Measurements from ENCODE around the gene KDM3A.

KDM3A gene, protein sequence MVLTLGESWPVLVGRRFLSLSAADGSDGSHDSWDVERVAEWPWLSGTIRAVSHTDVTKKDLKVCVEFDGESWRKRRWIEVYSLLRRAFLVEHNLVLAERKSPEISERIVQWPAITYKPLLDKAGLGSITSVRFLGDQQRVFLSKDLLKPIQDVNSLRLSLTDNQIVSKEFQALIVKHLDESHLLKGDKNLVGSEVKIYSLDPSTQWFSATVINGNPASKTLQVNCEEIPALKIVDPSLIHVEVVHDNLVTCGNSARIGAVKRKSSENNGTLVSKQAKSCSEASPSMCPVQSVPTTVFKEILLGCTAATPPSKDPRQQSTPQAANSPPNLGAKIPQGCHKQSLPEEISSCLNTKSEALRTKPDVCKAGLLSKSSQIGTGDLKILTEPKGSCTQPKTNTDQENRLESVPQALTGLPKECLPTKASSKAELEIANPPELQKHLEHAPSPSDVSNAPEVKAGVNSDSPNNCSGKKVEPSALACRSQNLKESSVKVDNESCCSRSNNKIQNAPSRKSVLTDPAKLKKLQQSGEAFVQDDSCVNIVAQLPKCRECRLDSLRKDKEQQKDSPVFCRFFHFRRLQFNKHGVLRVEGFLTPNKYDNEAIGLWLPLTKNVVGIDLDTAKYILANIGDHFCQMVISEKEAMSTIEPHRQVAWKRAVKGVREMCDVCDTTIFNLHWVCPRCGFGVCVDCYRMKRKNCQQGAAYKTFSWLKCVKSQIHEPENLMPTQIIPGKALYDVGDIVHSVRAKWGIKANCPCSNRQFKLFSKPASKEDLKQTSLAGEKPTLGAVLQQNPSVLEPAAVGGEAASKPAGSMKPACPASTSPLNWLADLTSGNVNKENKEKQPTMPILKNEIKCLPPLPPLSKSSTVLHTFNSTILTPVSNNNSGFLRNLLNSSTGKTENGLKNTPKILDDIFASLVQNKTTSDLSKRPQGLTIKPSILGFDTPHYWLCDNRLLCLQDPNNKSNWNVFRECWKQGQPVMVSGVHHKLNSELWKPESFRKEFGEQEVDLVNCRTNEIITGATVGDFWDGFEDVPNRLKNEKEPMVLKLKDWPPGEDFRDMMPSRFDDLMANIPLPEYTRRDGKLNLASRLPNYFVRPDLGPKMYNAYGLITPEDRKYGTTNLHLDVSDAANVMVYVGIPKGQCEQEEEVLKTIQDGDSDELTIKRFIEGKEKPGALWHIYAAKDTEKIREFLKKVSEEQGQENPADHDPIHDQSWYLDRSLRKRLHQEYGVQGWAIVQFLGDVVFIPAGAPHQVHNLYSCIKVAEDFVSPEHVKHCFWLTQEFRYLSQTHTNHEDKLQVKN (N-terminal part only)

GRCh38 chr2:86440631-86441391 is at the start of gene KDM3A:
TSS of gene KDM3A (plus strand) at chr2:86441371. CDS start at chr2:86442048, 677 bp downstream.
- DNase-seq (ENCODE audit: low read depth) = peak; percentile 98

GRCh38 chr2:86392873-86393518 is 48.2 kb upstream of the KDM3A start:
- DNase-seq (ENCODE audit: low read depth) = no peak

DNA sequence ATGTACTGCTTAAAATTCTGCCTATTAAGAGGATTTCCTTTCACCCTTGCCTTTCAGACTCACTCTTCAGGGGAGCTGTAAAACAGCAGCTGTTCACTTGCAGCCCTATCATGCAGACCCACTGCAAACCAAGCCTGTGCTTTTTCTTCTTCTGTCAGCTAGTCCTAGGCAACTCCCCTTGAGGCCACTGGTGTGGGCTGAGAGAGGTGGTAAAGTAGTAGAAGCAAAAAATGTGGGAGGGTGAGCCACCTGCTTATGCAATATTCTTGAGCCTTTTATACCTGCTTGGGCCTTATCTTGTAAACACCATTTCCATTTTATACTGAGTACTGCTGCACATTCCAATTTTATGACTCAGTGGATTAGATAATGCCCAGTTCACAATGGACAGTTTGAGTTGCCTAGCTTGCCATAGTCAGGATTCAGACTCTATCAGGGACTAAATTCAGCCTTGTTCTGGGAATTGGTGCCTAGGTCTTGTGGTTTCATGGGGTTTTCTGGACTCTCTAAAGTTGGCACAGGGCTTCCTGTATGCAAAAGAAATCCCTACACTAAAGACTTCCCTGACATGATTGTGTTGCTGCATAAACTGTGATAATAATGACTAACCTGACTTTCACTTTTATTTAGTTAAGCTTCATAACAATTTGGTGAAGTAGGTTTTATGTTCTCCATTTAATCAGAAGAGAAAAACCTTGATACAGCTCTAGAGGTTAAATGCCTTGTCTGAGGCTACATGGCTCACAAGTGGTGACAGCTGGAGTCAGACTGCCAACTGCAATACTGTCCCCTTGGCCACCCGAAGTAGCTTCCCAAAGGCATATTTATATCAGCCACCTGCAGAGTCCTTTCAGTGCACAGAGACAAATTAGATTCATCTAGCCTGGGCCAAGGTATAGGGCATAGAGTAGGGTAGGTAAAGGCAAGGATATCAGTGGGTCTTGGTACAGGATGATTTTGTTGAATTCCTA is 47.4 kb upstream of the KDM3A start:
- DNase-seq (ENCODE audit: low read depth) = no peak

DNA sequence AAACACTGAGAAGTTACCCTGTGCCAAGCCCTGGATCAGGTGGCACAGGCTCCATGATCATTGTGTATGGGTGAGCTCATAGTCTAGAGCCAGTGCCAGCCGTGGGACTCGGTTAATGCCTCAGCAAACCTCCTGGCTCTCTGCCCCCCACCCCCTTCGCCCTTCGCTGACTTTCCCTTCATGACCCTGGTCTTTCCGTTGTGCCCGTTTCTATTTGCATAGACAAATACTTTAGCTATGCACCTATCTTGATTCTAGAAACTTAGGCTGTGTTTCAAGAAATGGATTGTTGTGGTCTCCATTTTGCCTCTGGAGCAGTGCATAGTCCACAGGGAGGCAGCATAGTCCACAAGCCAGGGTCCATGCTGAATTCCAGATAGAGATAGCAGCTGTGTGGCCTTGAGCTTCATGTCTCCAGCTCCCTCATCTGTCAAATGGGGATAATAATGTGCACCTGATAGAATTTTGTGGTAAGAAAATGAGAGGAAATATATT is 44.8 kb upstream of the KDM3A start:
- DNase-seq (ENCODE audit: low read depth) = no peak

- no peak for DNase-seq (ENCODE audit: low read depth)
These were observed 43.2 kb upstream of the KDM3A start for GRCh38 chr2:86397986-86398385.

DNA sequence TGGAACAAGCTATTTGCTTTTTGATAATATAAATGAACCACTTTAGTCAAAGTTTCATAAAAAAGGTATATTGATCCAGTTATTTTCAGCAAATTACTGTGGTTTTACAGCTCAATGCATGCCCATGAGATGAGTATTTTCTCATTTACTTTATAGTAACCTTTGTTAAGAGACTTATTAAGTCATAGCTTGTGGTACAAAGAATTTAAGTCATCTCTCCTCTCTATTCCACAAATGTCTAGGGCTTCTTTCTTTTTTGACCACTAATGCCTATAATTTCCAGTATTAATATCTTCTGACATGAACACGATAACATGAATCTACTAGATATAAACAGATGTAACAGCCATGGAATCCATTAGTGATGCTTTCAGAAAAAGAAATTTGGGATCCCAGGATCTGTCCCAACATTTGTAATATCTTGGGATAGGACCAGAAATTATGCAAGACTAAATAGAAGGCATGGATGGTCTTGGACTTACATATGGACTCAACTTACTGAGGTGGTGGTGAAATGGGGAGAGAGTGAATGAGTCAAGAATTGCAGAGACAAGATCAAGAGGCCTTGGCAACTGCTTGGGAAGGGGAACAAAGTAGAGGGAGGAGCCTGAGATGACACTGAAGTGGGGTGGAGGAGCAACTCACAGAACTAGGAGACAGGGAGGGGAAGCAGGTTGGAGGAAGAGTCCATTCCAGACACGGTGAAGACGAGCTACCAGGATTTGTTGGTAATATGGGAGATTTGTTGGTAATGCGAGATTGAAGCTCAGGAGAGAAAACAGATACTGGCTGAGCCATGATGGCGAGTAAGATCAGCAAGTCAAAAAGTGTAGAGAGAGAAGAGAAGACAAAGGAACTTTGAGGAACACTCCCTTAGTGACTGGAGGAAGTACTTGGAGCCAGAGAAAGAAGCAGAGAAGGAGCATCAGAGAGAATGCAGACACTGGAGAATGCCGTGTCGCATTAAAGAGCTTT is 42.4 kb upstream of the KDM3A start:
- no peak for DNase-seq (ENCODE audit: low read depth)

DNA sequence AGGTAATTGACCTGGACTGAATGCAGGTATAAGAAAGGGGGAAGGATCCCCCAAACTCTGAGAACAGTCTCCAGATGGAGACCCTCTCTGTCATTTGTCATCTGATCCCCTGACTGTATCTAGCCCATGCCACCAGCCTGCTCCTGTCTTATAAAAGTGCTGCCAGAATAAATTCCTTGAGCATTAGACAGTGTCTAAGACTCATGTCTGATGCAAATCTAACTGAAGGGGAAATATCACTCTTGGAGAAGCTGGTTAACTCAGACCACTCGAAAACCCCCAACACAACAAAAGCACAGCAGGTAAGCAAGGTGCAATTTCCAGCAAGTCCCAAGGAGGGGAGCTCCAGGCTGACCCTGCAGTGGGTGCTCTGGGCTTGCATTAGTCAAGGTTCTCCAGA is 40.9 kb upstream of the KDM3A start:
- no peak for DNase-seq (ENCODE audit: low read depth)

- DNase-seq (ENCODE audit: low read depth) = no peak
These were observed 30.6 kb upstream of the KDM3A start for GRCh38 chr2:86410581-86410980.

- no peak for DNase-seq (ENCODE audit: low read depth)
These were observed 29.8 kb upstream of the KDM3A start for GRCh38 chr2:86411396-86411795.

- no peak for DNase-seq (ENCODE audit: low read depth)
These were observed 29.2 kb upstream of the KDM3A start for GRCh38 chr2:86412007-86412406.

DNA sequence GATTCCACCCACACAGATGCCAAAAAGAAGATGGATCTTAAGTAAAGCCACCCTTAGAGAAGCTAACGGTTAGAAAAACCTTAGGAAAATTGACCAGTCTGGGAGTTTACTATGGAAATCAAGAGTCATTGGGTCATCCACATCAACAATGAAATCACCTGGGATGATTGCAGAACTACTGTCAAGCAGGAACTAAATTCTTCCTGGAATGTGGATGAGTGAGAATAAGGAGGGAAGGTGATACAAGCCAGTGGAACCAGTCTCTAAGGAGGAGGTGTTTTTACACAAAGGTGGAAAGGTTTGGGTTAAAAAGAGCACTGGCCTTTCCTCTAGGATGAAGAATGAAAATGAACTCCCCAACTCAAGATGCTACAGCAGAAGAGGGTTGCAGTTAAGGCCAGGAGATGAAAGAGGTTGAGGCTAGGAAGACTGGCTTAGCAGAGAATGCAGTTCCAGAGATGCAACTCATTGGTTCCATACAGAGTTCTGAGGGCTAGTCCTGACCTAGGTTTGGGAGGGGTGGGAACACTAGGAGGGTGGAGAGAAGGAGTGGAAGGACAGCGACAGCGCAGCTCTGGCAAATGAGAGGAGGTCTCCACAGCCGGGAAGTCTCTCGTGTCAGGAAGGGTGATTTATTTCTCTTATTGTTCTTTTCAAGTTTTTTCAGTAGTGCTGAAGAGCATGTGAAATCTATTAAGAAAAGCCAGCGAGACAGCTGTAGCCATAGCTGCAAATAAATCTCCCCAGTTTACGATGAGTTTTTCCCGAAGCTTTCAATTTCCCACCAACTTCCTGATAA is 27.7 kb upstream of the KDM3A start:
- DNase-seq (ENCODE audit: low read depth) = no peak

- DNase-seq (ENCODE audit: low read depth) = no peak
These were observed 26.2 kb upstream of the KDM3A start for GRCh38 chr2:86414996-86415395.

GRCh38 chr2:86416146-86416545 is 25.0 kb upstream of the KDM3A start:
- no peak for DNase-seq (ENCODE audit: low read depth)

DNA sequence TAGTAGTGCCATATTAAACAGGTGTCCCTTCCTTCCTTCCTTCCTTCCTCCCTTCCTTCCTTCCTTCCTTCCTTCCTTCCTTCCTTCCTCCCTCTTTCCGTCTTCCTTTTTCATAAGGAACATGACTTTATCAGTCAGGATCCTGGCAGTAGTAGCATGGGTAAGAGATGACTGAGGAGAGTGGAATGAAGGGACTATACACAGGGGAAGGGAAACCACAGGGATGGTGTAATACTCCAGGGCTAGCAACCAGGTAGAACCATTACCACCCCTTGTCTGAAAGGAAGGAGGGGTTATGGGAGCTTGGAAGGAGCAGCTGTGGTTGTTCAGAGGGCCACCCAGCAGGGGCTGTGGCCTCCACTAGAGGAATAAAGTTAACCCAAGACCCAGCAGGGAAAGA is 23.2 kb upstream of the KDM3A start:
- DNase-seq (ENCODE audit: low read depth) = no peak

DNA sequence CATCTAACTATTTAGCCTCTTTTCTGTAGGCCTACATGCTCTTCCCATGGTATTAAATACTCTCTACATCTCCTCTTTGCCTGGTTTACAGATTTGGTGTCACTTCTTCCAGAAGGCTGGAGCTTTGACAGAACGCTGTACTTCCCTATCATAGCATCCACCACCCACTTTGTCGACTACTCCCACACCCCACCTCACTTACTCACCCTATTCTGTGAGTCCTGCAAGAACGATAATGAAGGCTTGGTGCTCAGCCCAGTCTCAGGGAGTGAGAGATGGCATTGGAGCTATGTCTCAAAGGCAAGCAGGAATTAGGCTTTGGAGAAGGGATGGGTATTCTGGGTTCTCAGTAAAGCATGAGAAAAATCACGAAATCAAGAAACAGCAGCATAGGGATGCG is 20.3 kb upstream of the KDM3A start:
- DNase-seq (ENCODE audit: low read depth) = no peak

DNA sequence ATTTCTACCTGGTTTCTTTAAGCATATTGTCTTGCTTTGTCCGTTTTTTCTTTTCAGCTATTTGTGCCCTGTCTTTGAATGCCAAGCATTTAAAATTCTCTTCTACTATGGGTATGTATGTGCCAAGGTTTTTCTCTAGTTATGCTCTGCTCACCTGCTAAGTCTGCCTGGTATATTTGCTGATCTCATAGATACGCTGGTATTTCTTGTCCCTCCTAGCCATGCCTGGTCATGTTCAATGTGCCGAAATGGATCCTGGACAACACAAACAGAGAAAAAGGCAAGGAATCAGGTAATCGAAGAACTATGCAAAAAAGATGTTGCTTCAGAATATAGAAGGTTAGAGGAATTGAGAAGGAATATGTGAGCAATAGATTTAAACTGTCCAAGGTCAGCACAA is 14.9 kb upstream of the KDM3A start:
- no peak for DNase-seq (ENCODE audit: low read depth)

DNA sequence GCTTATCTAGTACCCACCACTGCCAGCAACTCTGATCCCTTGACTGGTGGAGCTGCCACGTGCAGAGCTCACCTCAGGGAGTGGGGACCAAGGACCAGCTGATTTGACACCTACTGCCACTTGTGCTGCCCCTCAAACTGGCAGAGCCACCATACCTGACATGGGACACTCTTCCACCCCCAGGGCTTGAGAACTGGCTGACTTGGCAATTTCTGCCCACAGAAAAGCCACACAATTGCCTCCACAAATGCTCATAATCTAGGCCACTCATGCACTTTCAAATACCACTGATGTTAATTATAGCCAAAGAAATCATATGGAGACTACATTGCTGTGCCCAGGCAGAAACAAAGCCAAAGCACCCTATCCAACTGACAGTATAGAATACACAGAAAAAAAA is 11.8 kb upstream of the KDM3A start:
- DNase-seq (ENCODE audit: low read depth) = no peak

GRCh38 chr2:86430368-86430767 is 10.8 kb upstream of the KDM3A start:
- no peak for DNase-seq (ENCODE audit: low read depth)

Measured in stimulated activated CD8-positive, alpha-beta memory T cell treated with anti-CD3 and anti-CD28 coated beads, Interleukin-12 subunit alpha, Interleukin-12 subunit beta, amount 100 ng/mL, for 1 hour (primary cell).